GM21737 (cell line): ENCODE results near the gene CTSE.
"Not testable (repeated sequence)": the region's sequence is repeated elsewhere in the genome, so short reads cannot be mapped to it uniquely, and the experiment has no call there.

ENCODE experiments used
- ATAC-seq: cut with Tn5 transposase; IDR thresholded peaks from one replicate; pipeline ENCODE4 v1.9.1; 2021; ENCODE audit warnings: mild to moderate bottlenecking, moderate library complexity; ENCODE audit not compliant: unreplicated experiment

CTSE gene

GRCh38 chr1:206023695-206024094 lies at the start of gene CTSE:
TSS of gene CTSE (minus strand) at chr1:206023895. CDS start at chr1:206023791, 104 bp downstream.
- no peak for ATAC-seq

GRCh38 chr1:206070627-206071304 lies 47.1 kb upstream of the CTSE start:
- ATAC-seq: no peak

GRCh38 chr1:206068314-206068713 lies 44.6 kb upstream of the CTSE start:
- no peak for ATAC-seq

- ATAC-seq: no peak
Measured at GRCh38 chr1:206067486-206068227, 44.0 kb upstream of the CTSE start.

- ATAC-seq: peak; percentile 78
Measured at GRCh38 chr1:206066479-206067171, 42.9 kb upstream of the CTSE start.

- ATAC-seq: no peak
Measured at GRCh38 chr1:206065547-206066145, 42.0 kb upstream of the CTSE start.

- not testable (repeated sequence) for ATAC-seq
Measured at GRCh38 chr1:206064501-206064900, 40.8 kb upstream of the CTSE start.

- ATAC-seq: not testable (repeated sequence)
Measured at GRCh38 chr1:206064001-206064400, 40.3 kb upstream of the CTSE start.

- ATAC-seq: no peak
Measured at GRCh38 chr1:206062464-206062863, 38.8 kb upstream of the CTSE start.

GRCh38 chr1:206060844-206061243 lies 37.1 kb upstream of the CTSE start:
- ATAC-seq: no peak

GRCh38 chr1:206059355-206059915 lies 35.7 kb upstream of the CTSE start:
- no peak for ATAC-seq

- ATAC-seq: no peak
Measured at GRCh38 chr1:206058927-206059292, 35.2 kb upstream of the CTSE start.

- ATAC-seq: not testable (repeated sequence)
Measured at GRCh38 chr1:206058289-206058926, 34.7 kb upstream of the CTSE start.

- ATAC-seq: not testable (repeated sequence)
Measured at GRCh38 chr1:206055639-206056323, 32.1 kb upstream of the CTSE start.

- ATAC-seq: not testable (repeated sequence)
Measured at GRCh38 chr1:206055069-206055625, 31.5 kb upstream of the CTSE start.

GRCh38 chr1:206053616-206054015 lies 29.9 kb upstream of the CTSE start:
- ATAC-seq: not testable (repeated sequence)

GRCh38 chr1:206052919-206053610 lies 29.4 kb upstream of the CTSE start, which contains the start of gene RHEX:
TSS of gene RHEX (plus strand) at chr1:206053173. CDS start at chr1:206097829, 44,656 bp downstream.
- ATAC-seq: not testable (repeated sequence)

- not testable (repeated sequence) for ATAC-seq
Measured at GRCh38 chr1:206052231-206052865, 28.7 kb upstream of the CTSE start.
